IMR-90 (cell line): ENCODE results near the gene CFP.

ENCODE experiments used
- BHLHE40 ChIP-seq: fragments of 150-350 bp; IDR thresholded peaks from 2 replicates; pipeline ENCODE4 v1.6.1; 2016; ENCODE audit warnings: mild to moderate bottlenecking, low read depth, low read length
- CTCF ChIP-seq: conservative IDR thresholded peaks from 2 replicates; pipeline ENCODE4 v1.5.1; 2012; ENCODE audit warnings: mild to moderate bottlenecking, low read depth, low read length, improper control_type of control experiment
- POLR2A ChIP-seq: IDR thresholded peaks from 2 replicates; pipeline ENCODE4 v1.6.1; 2012; ENCODE audit warnings: mild to moderate bottlenecking, low read depth, low read length
- SMC3 ChIP-seq: fragments of 150-350 bp; IDR thresholded peaks from 2 replicates; pipeline ENCODE4 v1.6.1; 2016; ENCODE audit warnings: low read depth, mild to moderate bottlenecking, antibody characterized with exemption, low read length, moderate library complexity

DNA sequence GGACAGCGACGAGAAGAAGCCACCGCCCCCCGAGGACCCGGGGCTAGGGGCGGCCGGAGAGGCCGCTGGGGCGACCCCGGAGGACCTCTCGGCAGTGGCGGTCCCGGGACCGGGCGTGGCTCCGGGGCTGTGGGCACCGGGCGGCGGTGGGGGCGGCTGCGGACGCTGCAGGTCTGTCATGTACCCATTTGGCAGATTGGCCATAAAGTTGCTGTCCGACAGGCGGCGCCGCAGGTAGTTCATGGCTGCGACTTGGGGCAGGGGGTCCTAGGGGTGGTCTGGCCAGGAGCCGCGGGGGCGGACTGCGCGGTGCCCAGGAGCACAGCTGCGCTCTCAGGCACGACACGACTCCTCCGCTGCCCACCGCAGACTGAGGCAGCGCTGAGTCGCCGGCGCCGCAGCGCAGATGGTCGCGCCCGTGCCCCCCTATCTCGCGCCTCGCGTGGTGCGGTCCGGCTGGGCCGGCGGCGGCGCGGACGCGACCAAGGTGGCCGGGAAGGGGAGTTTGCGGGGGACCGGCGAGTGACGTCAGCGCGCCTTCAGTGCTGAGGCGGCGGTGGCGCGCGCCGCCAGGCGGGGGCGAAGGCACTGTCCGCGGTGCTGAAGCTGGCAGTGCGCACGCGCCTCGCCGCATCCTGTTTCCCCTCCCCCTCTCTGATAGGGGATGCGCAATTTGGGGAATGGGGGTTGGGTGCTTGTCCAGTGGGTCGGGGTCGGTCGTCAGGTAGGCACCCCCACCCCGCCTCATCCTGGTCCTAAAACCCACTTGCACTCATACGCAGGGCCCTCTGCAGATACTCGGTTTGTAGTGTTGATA is 10.0 kb downstream of the CFP start, which contains the start of gene SYN1:
- TF ChIP-seq CTCF (no peak), SMC3 (no peak; the same call in 1 of the 2 replicates), BHLHE40 (peak; percentile 96), POLR2A (no peak)
